ENCODE results near the gene TRAP1.

The TRAP1 gene

DNA sequence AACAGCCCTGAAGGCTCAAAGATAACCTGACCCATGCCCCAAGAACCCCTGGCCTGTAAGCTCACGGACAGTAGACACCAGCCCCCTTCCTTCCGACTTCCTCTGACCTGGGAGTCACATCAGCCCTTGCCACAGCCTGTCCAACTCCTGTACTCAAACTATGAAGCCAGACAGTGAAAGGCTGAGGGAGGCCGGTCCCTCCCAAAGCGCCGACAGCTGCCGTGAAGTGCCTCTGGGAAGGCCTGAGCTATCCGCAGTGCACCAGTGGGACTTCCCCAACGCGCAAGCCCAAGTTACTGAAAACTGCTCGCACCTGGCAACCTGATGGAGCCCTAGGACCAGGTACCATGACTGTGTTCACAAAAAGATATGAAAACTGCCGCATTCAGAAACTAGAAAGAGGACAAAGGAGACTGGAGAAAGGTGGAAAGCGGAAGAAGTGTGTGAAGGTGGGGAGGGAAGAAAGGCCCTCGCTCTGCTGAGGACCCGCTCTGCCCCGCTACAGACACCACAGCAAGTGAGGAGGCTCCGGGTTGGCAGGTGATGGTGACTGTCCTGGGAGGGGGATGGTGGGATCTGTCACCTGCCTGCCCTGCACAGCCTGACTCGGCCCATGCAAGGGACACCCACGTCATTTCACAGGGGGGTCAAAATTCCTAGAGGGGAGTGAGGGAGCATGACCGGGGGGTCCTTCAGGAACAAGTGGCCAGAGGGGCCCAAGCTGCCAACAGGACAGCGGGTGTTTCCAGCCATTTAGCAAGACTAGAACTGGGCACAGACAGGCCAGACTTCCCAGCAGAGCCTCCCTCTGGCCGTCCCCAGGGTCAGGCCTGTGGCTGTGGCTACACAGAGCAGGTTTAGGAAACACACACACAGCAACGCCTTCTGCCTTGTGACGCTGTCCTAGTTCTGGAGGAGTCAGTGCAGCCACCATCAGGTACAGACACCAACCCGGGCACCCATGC, 13.1 kb upstream of the TRAP1 start:
- TF ChIP-seq, protein P1, sequence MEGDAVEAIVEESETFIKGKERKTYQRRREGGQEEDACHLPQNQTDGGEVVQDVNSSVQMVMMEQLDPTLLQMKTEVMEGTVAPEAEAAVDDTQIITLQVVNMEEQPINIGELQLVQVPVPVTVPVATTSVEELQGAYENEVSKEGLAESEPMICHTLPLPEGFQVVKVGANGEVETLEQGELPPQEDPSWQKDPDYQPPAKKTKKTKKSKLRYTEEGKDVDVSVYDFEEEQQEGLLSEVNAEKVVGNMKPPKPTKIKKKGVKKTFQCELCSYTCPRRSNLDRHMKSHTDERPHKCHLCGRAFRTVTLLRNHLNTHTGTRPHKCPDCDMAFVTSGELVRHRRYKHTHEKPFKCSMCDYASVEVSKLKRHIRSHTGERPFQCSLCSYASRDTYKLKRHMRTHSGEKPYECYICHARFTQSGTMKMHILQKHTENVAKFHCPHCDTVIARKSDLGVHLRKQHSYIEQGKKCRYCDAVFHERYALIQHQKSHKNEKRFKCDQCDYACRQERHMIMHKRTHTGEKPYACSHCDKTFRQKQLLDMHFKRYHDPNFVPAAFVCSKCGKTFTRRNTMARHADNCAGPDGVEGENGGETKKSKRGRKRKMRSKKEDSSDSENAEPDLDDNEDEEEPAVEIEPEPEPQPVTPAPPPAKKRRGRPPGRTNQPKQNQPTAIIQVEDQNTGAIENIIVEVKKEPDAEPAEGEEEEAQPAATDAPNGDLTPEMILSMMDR (IDR thresholded peaks at IDR 0.05; ENCODE audit: low read depth, low read length) = no peak
- no peak overlapping the region for H3K4me3 ChIP-seq (ENCODE audit: low read depth, low read length)

DNA sequence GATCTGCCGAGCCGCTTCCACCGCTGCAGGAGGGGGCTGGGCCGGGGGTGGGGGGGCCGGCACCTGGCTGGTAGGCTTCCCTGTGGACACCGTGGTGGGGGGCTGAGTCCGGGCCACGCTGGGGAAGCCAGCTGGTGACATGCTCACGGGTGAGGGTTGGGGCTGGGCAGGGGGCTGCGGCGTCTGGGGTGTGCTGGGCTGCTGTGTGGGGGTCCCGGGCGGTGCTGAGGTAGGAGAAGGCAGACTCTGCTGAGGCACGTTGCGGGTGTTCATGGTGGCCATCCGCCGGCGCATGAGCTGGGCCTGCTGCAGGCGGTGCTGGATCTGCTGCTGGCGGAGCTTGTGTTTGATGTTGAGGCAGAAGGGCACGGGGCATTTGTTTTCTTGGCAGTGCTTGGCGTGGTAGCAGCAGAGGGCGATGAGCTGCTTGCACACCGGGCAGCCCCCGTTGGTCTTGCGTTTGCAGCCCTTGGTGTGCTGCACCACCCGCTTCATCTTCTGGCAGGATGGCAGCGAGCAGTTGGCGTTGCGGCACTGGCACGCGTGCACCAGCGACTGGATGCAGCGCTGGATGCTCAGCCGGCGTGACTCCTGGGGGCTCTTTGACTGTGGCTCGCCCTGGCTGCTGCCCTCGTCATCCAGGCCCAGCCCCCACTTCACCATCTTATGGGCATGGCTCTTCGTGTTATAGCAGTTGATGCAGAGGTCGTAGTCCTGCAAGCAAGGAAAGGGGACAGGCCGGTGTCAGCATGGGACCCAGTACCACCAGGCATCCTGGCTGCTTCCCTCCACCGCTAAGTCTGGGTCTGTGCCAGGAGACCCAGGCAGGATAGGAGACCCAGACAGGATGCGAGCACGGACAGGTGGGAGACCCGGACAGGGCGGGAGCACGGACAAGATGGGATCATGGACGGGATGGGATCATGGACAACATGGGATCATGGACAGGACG, 12.1 kb upstream of the TRAP1 start:
- TF ChIP-seq, protein P1 (IDR thresholded peaks at IDR 0.05; ENCODE audit: low read depth, low read length) = no peak
- H3K4me3 ChIP-seq (ENCODE audit: low read depth, low read length) = no peak overlapping the region

DNA sequence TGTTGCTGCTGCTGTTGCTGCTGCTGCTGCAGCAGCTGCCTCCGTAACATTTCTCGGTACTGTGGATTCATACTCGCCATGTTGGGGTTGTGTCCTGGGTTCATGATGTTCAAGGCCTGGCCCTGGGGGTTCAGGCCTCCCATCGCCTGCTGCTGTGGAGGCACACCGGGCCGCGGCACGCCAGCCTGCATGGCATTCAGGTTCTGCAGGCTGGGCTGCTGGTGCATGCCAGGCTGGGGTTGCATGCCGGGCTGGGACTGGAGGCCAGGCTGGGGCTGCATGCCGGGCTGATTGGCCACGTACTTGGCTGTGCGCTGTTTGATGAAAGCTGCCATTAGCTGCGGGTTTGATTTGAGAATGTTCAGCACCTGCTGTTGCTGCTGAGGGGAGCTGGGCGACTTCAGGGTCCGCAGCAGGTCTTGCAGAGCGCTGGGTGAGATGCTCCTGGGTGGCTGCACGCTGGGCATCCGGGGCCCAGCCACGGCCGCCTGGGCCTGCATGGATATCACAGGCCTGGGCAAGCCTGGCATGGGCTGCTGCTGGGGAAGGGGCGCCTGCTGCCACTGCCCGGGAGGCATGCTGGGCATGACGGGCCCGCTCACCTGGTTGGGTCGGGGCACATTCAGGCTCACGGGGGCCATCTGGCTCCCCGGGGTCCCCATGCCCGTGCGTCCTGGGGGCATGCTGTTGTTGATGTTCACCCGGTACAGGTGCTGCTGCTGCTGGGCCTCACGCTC, 11.3 kb upstream of the TRAP1 start:
- H3K4me3 ChIP-seq (ENCODE audit: low read depth, low read length) = no peak overlapping the region
- TF ChIP-seq, protein P1 (IDR thresholded peaks at IDR 0.05; ENCODE audit: low read depth, low read length) = no peak

DNA sequence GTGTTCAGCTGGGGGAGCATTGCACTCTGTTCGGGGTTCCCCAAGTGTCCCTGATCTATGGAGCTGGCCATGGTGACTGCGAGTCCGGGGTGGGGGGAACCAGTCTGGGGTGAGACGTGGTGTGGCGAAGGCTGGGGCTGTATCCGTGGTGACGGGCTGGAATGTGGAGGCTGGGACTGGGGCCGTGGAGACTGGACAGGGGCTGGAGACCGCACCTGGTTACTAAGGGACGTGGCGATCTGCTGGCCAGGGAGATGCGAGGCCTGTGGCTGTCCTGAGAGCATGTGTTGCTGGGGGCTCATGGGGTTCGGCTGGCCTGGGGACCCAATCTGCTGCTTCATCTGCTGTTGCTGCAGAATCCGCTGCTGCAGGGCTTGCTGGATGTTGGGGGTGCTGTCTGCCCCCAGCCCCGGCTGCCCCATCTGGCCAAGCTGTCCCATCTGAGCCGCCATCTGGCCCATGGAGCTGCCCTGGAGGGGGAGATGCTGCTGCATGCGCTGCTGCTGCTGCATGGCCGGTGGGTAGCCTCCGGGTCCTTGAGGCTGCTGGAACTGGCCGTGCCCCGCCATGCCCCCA, 10.6 kb upstream of the TRAP1 start:
- TF ChIP-seq, protein P1 (IDR thresholded peaks at IDR 0.05; ENCODE audit: low read depth, low read length) = no peak
- no peak overlapping the region for H3K4me3 ChIP-seq (ENCODE audit: low read depth, low read length)

DNA sequence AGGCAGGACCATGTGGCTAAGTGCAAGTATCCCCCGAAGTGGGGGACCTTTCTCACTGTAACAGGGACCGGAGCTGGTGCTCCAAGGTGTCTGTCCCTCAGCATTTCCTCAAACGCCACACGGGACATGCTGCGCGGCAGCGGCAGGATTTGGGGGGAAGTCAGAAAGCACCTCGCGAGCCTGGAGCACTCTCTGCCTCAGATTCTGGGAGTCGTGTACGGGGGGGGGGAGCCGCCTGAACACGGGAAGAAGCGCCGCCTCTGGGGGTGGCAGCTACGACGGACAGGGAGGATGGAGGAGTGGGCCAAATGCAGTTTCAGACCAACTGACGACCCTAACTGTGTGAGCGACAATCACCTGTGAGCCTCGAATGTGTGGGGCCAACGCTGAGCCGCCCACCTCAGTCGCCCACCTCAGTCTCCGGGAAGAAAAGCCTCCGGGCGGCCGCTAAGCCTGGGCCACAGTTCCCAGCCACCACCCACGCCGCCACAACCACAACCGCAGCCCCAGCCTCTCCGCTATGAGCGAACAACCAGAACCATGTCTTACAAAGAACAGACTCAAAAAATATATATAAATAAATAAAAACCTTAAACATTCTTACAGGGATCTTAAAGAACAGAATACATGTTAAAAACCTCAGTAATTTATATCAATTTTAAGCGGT, 8.8 kb upstream of the TRAP1 start:
- TF ChIP-seq, protein P1 (IDR thresholded peaks at IDR 0.05; ENCODE audit: low read depth, low read length) = no peak
- no peak overlapping the region for H3K4me3 ChIP-seq (ENCODE audit: low read depth, low read length)

DNA sequence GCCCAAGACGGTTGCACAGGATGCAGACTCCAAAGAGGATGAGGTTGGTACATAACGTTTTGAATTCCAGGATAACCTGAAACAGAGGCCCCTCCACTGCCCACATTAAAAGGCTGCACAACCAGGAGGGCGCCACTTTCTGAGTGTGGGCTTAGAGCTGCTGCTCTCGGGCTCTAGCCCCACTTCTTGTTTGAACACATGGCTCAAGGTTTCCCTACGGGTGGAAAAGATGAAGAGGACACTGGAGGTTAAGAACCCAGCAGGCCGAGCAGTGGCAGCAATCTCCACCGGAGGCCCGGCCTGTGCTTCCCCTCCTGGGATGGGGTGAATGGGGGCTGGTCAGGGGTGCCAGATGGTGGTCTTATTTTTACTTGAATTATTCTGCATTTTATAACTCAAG, 8.0 kb upstream of the TRAP1 start:
- H3K4me3 ChIP-seq (ENCODE audit: low read depth, low read length) = no peak overlapping the region
- TF ChIP-seq, protein P1 (IDR thresholded peaks at IDR 0.05; ENCODE audit: low read depth, low read length) = no peak

Data from WI38 (cell line).